Brain microvascular endothelial cell (primary cell): ENCODE data around the gene NCAM2.

Source experiments
- DNase-seq: peaks from one replicate; pipeline ENCODE4 v3.0.0-alpha.2; 2020
- H3K27ac ChIP-seq: fragments of 250-450 bp; sonication (Bioruptor Pico); 2 replicates; pipeline ENCODE4 v1.5.1; 2020; ENCODE audit warnings: mild to moderate bottlenecking, moderate library complexity
- H3K27me3 ChIP-seq: fragments of 250-450 bp; sonication (Bioruptor Pico); replicated peaks from 2 replicates; pipeline ENCODE4 v1.5.1; 2020; ENCODE audit warnings: mild to moderate bottlenecking
- H3K36me3 ChIP-seq: fragments of 250-450 bp; sonication (Bioruptor Pico); replicated peaks from 2 replicates; pipeline ENCODE4 v1.5.1; 2020; ENCODE audit warnings: mild to moderate bottlenecking
- H3K4me3 ChIP-seq: 2 replicates; pipeline ENCODE4 v1.5.1; 2011; ENCODE audit warnings: low read depth, mild to moderate bottlenecking, control low read depth, low read length, moderate library complexity
- in situ Hi-C: cut with HindIII; loops from 2 replicates; pipeline ENCODE4 v1.10.0; 2017; ENCODE audit warnings: low sequenced_read_pairs, low pct_ligation_motif_present
- TF ChIP-seq, protein P1 (sequence below): IDR thresholded peaks from 2 replicates; pipeline ENCODE4 v1.5.1; 2011; ENCODE audit warnings: low read depth, mild to moderate bottlenecking, moderate library complexity, low read length, control low read depth, inconsistent platforms; ENCODE audit errors: missing control alignments

NCAM2 gene

DNA sequence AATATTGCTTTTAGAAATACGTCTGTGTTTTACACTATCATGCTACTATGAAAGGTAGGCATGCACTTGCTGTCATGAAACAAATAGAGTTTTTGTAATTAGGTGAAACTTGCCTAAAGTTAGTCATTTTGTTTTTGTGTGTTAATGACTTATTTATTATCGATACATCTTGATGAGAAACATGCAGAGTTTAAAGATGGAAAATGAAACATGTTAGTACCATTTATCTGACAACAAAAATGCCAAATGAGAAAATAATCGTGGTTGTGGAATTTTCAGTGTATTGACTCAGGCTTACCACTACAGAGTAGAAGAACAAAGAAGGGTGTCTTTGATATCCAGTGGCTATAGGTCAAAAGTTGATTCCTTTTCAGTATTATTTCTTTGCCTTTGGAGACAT lies 105.5 kb downstream of the NCAM2 start:
- TF ChIP-seq, protein P1, sequence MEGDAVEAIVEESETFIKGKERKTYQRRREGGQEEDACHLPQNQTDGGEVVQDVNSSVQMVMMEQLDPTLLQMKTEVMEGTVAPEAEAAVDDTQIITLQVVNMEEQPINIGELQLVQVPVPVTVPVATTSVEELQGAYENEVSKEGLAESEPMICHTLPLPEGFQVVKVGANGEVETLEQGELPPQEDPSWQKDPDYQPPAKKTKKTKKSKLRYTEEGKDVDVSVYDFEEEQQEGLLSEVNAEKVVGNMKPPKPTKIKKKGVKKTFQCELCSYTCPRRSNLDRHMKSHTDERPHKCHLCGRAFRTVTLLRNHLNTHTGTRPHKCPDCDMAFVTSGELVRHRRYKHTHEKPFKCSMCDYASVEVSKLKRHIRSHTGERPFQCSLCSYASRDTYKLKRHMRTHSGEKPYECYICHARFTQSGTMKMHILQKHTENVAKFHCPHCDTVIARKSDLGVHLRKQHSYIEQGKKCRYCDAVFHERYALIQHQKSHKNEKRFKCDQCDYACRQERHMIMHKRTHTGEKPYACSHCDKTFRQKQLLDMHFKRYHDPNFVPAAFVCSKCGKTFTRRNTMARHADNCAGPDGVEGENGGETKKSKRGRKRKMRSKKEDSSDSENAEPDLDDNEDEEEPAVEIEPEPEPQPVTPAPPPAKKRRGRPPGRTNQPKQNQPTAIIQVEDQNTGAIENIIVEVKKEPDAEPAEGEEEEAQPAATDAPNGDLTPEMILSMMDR, result no peak
- DNase-seq, result no peak
- Histone ChIP-seq H3K27me3 (no peaks in the 10 kb centered on the region), H3K4me3 (no peak overlapping the region), H3K36me3 (no peaks in the 10 kb centered on the region), H3K27ac (no peak overlapping the region)
- in situ Hi-C loops, result no loop called here

DNA sequence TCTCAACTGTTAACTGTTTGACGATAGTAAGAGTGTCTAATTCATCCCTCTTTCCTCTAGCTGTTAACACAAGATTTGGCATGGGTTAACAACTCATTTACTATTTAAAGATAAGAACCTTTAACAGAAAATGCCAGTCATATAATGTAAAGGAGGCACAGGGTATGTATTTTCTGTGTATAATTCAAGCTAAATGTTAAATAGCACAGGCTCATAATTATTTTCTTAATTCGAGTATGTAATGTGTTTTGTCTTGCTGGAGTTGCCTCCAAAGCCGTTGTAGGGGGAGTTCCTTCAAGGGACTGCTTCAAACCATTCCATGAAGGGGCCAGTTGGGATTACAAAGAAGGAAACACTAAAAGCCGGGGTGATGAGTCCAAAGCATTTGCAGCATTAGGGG lies 111.5 kb downstream of the NCAM2 start:
- TF ChIP-seq, protein P1, result no peak
- no peak overlapping the region for H3K27ac ChIP-seq
- in situ Hi-C loops, result no loop called here

DNA sequence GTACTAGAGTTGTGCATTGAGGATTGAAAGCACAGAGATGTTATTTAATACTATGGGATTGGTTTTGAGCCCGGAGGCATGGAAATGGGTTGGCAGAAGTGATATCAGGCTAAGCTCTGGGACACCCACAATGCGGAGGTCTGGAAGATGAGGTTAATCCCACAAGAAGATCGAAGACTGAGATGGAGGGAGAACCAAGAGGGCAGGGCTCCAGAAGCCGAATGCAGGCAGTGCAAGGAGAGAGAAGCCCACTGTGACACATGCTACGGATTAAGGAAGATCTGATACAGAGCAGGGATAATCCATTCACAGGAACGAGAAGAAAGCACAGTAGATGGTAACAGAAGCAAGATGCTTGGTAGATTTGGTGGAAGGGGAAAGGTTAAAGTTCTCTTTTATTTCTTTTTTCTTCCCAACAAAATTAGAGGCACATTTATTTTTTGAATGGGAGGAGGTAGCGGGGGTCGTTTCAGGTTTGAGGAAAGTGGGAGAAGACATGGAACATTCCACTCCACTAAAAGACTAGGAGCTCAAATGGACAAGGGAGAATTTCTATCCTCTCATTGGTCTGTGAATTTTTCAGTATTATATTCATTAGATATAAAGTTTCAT lies 113.2 kb downstream of the NCAM2 start:
- in situ Hi-C loops, result no loop called here
- no peaks in the 10 kb centered on the region for H3K27me3 ChIP-seq

More for the DNA sequence above, 111.5 kb downstream of the NCAM2 start:
- H3K36me3 ChIP-seq, result no peaks in the 10 kb centered on the region
- no peaks in the 10 kb centered on the region for H3K27me3 ChIP-seq
- H3K4me3 ChIP-seq, result no peak overlapping the region
- no peak for DNase-seq

DNA sequence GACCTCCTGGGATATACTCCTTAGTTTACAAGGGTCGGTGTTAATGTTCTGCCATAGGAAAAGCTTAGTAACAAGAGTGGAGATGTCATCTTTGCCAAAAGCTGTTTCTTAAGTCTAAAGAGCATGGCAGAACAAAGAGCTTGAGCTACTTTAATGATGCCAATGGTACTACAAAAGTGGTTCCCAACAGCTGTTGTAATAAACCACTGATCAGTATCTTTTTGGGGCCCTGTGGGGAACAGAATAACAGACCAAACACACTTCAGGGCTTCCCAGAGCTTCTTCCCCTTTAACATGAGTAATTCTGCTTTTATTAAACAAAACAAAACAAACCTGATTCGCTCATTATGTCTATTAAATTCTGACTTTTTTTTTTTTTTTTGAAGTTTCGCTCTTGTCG lies 116.3 kb downstream of the NCAM2 start:
- in situ Hi-C loops, result no loop called here

More for the DNA sequence above, 113.2 kb downstream of the NCAM2 start:
- TF ChIP-seq, protein P1, result no peak
- DNase-seq, result no peak
- no peaks in the 10 kb centered on the region for H3K36me3 ChIP-seq
- H3K27ac ChIP-seq, result no peak overlapping the region
- H3K4me3 ChIP-seq, result no peak overlapping the region

DNA sequence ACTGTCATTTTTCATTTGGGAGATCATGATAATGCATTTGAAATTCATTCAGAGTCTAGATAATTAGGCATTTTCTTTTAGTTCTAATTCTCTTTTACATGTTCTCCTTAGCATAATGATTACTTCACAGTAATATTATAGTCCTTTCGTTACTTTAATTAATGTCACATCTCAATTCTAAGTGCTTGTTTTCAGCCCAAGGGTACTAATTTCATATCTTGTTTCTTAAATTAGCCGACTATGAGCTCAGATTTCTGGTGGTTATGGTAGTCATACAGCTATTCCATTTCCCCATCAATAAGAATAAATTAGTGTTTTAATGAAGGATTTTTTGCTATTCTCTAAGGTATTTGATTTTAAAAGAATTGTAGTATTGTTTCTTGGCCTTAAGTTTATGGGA lies 120.9 kb downstream of the NCAM2 start:
- Histone ChIP-seq H3K27ac (no peak overlapping the region), H3K27me3 (no peaks in the 10 kb centered on the region), H3K36me3 (no peaks in the 10 kb centered on the region), H3K4me3 (no peak overlapping the region)
- DNase-seq, result no peak
- in situ Hi-C loops, result no loop called here
- TF ChIP-seq, protein P1, result no peak

More for the DNA sequence above, 116.3 kb downstream of the NCAM2 start:
- Histone ChIP-seq H3K27ac (no peak overlapping the region), H3K4me3 (no peak overlapping the region), H3K27me3 (no peaks in the 10 kb centered on the region), H3K36me3 (no peaks in the 10 kb centered on the region)
- TF ChIP-seq, protein P1, result no peak
- DNase-seq, result no peak

DNA sequence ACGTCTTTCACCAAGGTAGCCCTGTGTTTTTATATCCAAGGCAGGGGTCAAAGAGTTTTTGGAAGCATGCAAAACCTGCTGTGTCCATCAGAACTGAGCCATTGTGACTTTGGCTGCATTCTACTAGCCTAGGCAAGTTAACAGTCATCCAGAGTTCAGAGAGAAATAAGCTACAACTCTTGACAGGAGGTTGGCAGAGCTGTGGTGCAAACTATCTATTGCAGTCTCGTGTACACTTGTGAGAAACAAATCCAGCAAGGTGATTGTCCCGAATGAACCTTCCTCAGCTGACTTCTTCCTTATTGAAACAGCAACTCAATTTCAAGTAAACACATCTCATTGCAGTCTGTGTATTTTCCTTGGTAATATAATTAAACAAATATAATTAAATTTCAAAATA lies 124.5 kb downstream of the NCAM2 start:
- in situ Hi-C loops, result no loop called here
- no peak for DNase-seq
- TF ChIP-seq, protein P1, result no peak
- no peaks in the 10 kb centered on the region for H3K36me3 ChIP-seq
- H3K27ac ChIP-seq, result no peak overlapping the region
- H3K27me3 ChIP-seq, result no peaks in the 10 kb centered on the region
- H3K4me3 ChIP-seq, result no peak overlapping the region
